Subcutaneous abdominal adipose tissue (tissue), 5 donors: ENCODE measurements around the gene SLC25A21.

Experiments
- H3K27ac ChIP-seq: one replicate; pipeline ENCODE4 v1.7.0; 2013; ENCODE audit warnings: low read depth, mild to moderate bottlenecking, inconsistent platforms, low read length, moderate library complexity
- H3K27me3 ChIP-seq, 5 donors: one replicate each; pipeline ENCODE4 v1.7.0; 2013; ENCODE audit warnings: low read length in 5 of 5, inconsistent platforms in 1 of 5; ENCODE audit not compliant: control insufficient read depth in 5 of 5, insufficient read depth in 4 of 5
- H3K36me3 ChIP-seq, 5 donors: one replicate each; pipeline ENCODE4 v1.7.0; 2013; ENCODE audit warnings: low read length in 5 of 5; ENCODE audit not compliant: control insufficient read depth in 5 of 5, insufficient read depth in 5 of 5
- H3K4me1 ChIP-seq, 5 donors: one replicate each; pipeline ENCODE4 v1.7.0; 2013; ENCODE audit warnings: low read length in 5 of 5, mild to moderate bottlenecking in 3 of 5, moderate library complexity in 1 of 5; ENCODE audit not compliant: control insufficient read depth in 5 of 5, insufficient read depth in 5 of 5
- H3K4me3 ChIP-seq, 5 donors: one replicate each; pipeline ENCODE4 v1.7.0; 2013; ENCODE audit warnings: low read length in 5 of 5, low read depth in 1 of 5
- H3K9ac ChIP-seq, 5 donors: one replicate each; pipeline ENCODE4 v1.7.0; 2013; ENCODE audit warnings: low read length in 5 of 5, mild to moderate bottlenecking in 4 of 5, moderate library complexity in 3 of 5
- H3K9me3 ChIP-seq, 5 donors: one replicate each; pipeline ENCODE4 v1.7.0; 2013; ENCODE audit warnings: low read length in 5 of 5; ENCODE audit not compliant: control insufficient read depth in 5 of 5
- donor health status: healthy.
- donor health status: healthy.
- donor health status: healthy.
- donor health status: healthy.
- donor health status: healthy.

Gene SLC25A21

GRCh38 chr14:36750244-36750643 is 422.2 kb downstream of the SLC25A21 start:
- Histone ChIP-seq H3K9ac (no peak overlapping the region), H3K4me1 (no peaks in the 10 kb centered on the region), H3K27ac (no peak overlapping the region), H3K27me3 (peaks cover 0 to 2% (median 0%) of the 10 kb centered on the region in 5 donors), H3K36me3 (no peaks in the 10 kb centered on the region), H3K9me3 (no peaks in the 10 kb centered on the region), H3K4me3 (no peak overlapping the region)

GRCh38 chr14:36748610-36749213 is 423.7 kb downstream of the SLC25A21 start:
- peaks cover 0 to 7% (median 0%) of the 10 kb centered on the region in 5 donors for H3K9me3 ChIP-seq
- no peaks in the 10 kb centered on the region for H3K36me3 ChIP-seq
- H3K27me3 ChIP-seq: peaks cover 0 to 2% (median 0%) of the 10 kb centered on the region in 5 donors
- no peaks in the 10 kb centered on the region for H3K4me1 ChIP-seq
- no peak overlapping the region for H3K27ac ChIP-seq
- no peak overlapping the region for H3K4me3 ChIP-seq
- H3K9ac ChIP-seq: no peak overlapping the region

- Histone ChIP-seq H3K27ac (no peak overlapping the region), H3K4me1 (no peaks in the 10 kb centered on the region), H3K36me3 (no peaks in the 10 kb centered on the region), H3K4me3 (no peak overlapping the region), H3K27me3 (peaks cover 0 to 2% (median 0%) of the 10 kb centered on the region in 5 donors), H3K9ac (no peak overlapping the region), H3K9me3 (peaks cover 0 to 7% (median 0%) of the 10 kb centered on the region in 5 donors)
Measured at GRCh38 chr14:36747411-36748184, 424.8 kb downstream of the SLC25A21 start.

- H3K27me3 ChIP-seq: peaks cover 0 to 2% (median 0%) of the 10 kb centered on the region in 5 donors
- no peak overlapping the region for H3K9ac ChIP-seq
- H3K27ac ChIP-seq: no peak overlapping the region
- no peaks in the 10 kb centered on the region for H3K4me1 ChIP-seq
- H3K9me3 ChIP-seq: peaks cover 0 to 7% (median 0%) of the 10 kb centered on the region in 5 donors
- no peaks in the 10 kb centered on the region for H3K36me3 ChIP-seq
- no peak overlapping the region for H3K4me3 ChIP-seq
Measured at GRCh38 chr14:36746872-36747271, 425.5 kb downstream of the SLC25A21 start.

- H3K27me3 ChIP-seq: no peaks in the 10 kb centered on the region
Measured at GRCh38 chr14:36741858-36742257, 430.5 kb downstream of the SLC25A21 start.

GRCh38 chr14:36738269-36738668 is 434.1 kb downstream of the SLC25A21 start:
- H3K27ac ChIP-seq: no peak overlapping the region
- H3K36me3 ChIP-seq: no peaks in the 10 kb centered on the region
- no peak overlapping the region for H3K9ac ChIP-seq
- no peaks in the 10 kb centered on the region for H3K9me3 ChIP-seq
- no peak overlapping the region for H3K4me3 ChIP-seq
- no peaks in the 10 kb centered on the region for H3K27me3 ChIP-seq
- H3K4me1 ChIP-seq: no peaks in the 10 kb centered on the region

More at GRCh38 chr14:36741858-36742257, 430.5 kb downstream of the SLC25A21 start:
- Histone ChIP-seq H3K9me3 (peaks cover 0 to 7% (median 0%) of the 10 kb centered on the region in 5 donors), H3K9ac (no peak overlapping the region), H3K4me1 (no peaks in the 10 kb centered on the region), H3K27ac (no peak overlapping the region), H3K4me3 (no peak overlapping the region), H3K36me3 (no peaks in the 10 kb centered on the region)

GRCh38 chr14:36726128-36726527 is 446.3 kb downstream of the SLC25A21 start:
- Histone ChIP-seq H3K4me1 (no peaks in the 10 kb centered on the region), H3K9ac (no peak overlapping the region), H3K4me3 (no peak overlapping the region), H3K9me3 (no peaks in the 10 kb centered on the region), H3K27me3 (no peaks in the 10 kb centered on the region), H3K27ac (no peak overlapping the region), H3K36me3 (no peaks in the 10 kb centered on the region)

- Histone ChIP-seq H3K4me1 (no peaks in the 10 kb centered on the region), H3K27ac (no peak overlapping the region), H3K4me3 (no peak overlapping the region), H3K9ac (no peak overlapping the region), H3K27me3 (peaks cover 0 to 2% (median 0%) of the 10 kb centered on the region in 5 donors), H3K36me3 (no peaks in the 10 kb centered on the region), H3K9me3 (no peaks in the 10 kb centered on the region)
Measured at GRCh38 chr14:36724162-36724561, 448.2 kb downstream of the SLC25A21 start.

GRCh38 chr14:36723530-36723929 is 448.9 kb downstream of the SLC25A21 start:
- H3K4me1 ChIP-seq: no peaks in the 10 kb centered on the region
- H3K27me3 ChIP-seq: peaks cover 0 to 2% (median 0%) of the 10 kb centered on the region in 5 donors
- H3K4me3 ChIP-seq: no peak overlapping the region
- H3K36me3 ChIP-seq: no peaks in the 10 kb centered on the region
- H3K9me3 ChIP-seq: no peaks in the 10 kb centered on the region
- no peak overlapping the region for H3K27ac ChIP-seq
- H3K9ac ChIP-seq: no peak overlapping the region

- Histone ChIP-seq H3K27me3 (peaks cover 0 to 2% (median 0%) of the 10 kb centered on the region in 5 donors), H3K36me3 (no peaks in the 10 kb centered on the region), H3K9me3 (no peaks in the 10 kb centered on the region), H3K27ac (no peak overlapping the region), H3K4me1 (no peaks in the 10 kb centered on the region), H3K4me3 (no peak overlapping the region), H3K9ac (no peak overlapping the region)
Measured at GRCh38 chr14:36721877-36722276, 450.5 kb downstream of the SLC25A21 start.
